Kidney tubule cell (primary cell): ENCODE results near the gene PDE4D.

Experiments used
- DNase-seq: peaks from one replicate; pipeline ENCODE4 v3.0.0-alpha.2; 2018; ENCODE audit warnings: low spot score

The PDE4D gene

DNA sequence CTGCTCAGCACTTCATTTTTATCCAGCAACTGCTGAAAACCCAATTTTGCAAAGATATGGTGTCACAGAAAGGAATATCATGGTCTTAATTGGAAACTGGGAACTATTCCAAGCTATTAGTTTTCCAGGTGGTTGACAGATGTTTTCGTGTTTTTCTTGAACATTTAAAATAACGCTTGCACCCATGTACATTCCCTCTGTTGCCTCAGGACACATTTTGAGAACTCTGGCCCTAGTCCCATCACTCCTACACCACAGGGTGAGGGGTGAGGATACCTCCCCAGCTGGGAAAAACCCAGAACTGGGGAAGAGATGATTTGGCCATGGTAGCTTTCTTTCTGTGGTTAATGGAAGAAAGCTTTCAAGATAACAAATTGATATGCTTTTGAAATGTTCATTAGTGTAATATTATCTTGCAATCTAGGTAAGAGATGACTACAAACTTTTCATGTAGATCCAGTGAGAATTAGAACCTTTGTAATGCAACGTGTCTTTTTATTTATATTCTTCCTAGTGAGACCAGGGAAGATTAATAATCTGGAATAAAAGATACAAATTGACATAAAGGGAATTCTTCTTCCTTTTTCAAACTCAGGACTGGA is 683.7 kb downstream of the PDE4D start:
- no peak for DNase-seq

DNA sequence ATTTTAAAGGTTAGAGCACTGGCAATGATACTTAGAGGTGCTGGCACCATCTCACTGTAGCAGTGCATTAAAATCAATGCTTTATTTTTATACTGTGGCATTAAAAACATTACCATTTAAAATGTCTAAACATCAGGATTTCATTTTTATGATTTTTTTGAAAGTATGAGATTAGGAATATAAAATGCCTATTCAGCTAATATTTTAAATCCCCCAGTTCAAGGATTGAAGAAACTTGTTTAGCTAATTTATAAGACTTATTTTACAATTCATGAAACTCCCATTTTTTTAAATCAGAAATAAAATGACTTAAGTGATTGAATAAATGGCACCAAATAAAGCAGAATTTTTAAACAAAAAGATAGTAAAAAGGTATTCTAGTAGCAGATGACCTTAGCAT is 685.1 kb downstream of the PDE4D start:
- DNase-seq = no peak

DNA sequence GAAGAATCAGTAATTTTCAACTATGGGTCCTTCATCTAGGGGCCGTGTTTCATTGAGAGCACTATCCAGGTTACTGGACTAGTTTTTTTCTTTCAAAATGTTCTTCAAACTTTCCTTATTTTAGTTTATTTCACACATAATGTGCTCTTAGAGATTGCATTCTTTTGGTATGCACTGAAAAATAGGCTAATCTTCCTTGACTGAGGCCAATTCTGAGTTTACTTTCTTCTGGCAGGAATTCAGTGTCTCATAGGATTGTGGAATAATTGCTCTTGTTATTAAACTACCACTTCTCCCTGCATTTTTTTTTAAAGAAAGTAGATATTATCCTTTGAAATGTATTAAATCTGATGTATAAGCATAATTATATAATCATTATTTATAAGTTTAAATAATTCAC is 686.1 kb downstream of the PDE4D start:
- no peak for DNase-seq

DNA sequence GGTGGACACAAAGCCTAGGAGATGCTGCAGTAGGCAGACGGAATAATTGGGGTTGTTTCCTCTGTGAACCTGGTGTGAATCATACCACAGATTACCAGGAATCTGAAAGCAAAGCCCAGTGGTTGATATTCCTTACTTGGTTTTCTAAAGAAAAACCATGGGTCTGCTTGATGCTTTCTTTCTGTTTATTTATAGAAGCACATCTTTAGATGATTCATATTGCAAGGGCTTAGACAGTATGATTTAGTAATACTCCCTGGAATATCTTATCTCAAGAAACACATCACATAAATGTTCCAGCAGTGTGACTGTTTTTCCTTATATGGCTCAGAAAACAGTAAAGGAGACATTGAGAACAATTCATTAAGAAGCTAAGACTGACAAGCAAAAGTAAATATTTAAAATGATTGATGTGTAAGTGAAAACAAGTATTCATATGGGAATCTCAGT is 687.4 kb downstream of the PDE4D start:
- DNase-seq = no peak

DNA sequence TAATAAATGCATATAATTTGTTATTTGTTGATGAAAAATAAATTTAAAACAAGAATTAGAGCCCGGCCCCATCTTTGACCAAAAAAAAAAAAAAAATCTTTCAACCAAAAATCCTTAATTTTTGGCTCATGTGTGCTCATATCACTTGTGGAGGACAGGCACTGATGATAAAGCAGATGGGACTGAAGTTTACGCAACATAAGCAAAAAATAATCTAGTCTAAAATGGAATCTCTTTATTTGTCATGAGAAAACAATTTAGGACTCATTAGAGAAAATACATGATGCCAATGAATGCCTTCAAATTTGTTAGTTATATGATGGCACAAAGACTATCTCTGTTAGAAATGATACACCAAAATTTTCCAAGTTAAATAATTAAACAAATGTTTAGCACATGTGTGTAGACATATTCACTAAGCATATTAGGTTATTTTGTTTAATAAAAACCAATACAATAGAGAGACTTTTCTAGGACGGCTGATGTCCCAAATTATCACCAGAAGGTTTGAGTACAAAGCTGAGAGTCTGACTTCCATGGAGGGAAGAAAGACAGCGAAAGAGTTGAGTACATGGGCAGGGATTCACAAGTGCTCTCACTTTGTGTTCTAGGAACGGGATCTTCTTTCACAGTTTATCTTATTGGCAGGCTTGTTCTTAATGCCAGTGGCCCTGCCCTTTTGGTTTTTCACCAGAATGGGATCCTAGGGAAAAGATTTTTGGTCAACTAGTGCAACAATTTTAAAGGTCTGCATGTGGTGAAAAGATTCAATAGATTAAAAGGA is 689.2 kb downstream of the PDE4D start:
- DNase-seq = no peak

DNA sequence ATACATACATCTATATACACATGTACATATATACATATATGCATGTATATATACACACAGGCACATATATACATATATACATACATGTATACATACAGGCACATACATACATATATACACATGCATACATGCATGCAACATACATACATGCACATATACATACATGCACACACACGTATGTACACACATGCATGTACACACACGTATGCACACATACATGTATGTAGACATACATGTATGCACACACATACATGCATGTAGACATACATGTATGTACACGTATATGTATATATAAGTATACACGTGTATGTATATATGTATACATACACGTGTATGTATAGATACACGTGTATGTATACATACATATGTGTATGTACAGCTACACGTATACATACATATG is 693.7 kb downstream of the PDE4D start:
- no peak for DNase-seq

DNA sequence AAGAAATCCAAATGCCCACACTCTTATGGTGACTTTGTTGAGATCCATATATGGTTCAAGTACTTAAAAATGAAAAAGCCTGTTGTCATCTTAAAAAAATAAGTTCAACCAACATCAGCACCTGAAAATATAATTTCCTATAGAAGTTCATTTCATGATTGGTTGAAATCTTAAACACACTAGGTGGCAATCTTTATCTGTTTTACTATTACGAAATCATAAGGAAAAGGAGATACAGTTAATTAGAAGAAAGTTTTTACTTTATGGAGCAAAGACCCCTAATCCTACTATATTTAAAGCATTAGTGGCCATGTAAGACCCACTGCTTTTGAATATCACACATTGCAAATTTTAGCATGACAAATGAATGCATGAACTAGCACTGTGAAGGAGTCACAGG is 694.7 kb downstream of the PDE4D start:
- DNase-seq = no peak

DNA sequence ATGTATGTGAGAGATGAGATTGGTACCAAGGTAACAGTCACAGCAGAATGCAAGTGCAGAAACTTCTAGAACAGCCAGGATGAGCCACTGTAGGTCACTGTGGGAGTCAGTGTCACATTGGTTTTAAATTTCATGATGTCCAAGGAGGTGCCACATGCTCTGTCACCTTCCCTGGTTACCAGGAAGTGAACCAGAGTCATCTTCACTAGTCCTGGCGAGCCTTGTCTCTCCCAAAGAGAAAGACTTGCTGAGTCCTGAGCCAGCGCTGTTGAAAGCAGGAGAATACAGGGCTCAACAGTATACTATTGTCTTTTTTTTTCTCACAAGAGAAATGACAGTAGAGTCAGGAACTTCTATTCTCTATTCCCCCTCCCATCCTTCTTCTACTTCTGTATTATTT is 695.2 kb downstream of the PDE4D start:
- no peak for DNase-seq

DNA sequence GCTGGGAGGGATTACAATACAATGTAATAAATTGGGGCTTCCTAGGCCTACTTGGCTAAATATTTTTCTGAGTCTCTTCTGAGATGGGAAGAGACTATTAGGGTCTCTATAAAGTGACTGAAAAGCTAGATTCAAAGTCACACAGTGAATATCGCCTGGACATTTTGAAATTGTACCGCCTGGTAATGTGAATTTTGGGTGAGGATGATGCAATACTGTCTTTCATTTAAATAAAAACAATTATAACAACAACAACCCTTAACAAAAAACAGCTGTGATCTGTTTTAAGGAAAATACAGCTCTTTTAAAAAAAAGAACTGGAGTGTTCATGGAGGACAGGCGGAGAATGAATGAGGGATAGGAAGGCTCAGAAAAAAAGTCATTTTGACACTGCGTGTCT is 695.6 kb downstream of the PDE4D start:
- no peak for DNase-seq

DNA sequence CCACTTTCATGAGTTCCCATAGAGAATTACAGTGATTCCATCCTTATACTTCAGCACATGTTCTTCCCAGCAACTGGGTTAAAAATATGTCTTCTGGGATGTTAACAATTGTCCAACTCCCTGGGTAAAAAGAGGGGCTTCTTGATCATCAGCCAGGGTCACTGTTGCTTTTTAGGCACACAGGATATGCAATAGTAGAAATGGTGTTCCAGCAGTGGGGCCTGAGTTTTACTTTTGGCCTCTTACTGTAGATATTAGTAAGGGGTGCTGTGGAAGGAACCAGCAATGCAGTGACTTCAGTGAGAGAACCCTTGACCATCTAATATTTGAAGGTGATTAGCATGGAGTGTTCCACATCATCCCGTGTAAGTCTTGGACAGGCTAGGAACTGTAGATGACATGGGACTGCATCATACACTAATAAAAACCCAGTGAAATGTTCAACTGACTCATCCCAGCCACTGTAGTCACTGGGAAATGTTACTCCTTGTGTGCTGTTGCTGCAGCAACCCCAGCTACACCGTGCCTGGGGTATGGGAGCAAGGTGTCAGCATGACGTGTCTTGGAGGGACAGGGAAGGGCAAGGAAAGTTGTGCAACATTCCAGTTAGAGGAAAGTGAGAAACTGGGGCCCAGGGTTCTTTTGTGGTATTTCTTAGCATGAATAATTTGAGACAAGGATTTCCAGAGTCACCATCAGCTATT is 699.8 kb downstream of the PDE4D start:
- peak; percentile 98 for DNase-seq

DNA sequence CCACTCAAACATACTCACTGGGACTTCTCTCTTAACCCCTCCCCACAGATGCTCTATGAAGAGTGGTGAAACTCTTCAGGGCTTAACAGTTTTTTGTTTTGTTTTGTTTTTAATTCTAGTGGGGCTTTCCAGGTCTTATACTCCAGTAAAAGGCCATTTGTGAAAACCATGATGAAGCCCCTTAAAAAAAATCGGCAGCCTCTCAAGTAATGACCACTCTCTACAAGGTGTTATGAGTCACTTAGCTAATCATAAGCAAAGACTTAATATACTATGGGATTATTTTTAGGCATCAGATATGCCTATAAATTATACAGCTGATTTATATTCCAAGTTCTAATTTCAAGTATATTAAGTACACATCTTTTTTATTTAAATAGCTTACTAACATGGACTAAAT is 702.8 kb downstream of the PDE4D start:
- DNase-seq = no peak

DNA sequence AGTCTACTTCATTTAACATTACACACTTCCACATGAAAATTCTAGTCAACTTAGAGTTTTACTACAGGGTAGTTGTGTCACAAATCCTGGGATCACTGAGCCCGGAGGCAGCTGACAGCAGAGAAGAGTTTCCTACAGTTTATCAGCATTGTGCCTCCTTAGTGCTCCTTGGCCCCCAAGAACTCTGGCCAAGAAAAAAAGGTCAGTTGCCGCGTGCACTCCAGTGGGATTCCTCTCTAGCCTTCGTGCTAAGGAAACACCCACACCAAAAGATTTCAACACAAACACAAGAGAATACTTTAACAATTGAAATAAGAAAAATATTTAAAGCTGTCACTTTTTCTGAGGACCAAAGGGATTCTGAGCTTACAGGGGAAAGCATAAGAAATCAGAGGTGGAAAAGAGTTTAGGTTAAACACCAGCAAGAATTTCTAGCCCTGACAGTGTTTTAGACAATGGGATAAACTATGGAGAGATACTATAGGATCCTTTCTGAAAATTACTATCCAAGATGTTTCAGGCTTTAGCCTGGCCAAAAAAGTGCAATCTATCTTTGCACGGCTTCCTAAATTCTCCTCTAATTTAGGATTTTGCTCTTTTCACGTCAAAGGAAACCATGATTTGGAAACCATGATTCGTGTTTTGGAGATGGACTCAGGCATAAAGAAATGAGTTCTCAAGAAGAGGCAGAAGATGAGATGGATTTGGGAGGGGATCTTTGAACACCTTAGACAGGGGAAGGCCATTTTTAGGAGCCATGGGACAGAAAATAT is 703.9 kb downstream of the PDE4D start:
- no peak for DNase-seq

DNA sequence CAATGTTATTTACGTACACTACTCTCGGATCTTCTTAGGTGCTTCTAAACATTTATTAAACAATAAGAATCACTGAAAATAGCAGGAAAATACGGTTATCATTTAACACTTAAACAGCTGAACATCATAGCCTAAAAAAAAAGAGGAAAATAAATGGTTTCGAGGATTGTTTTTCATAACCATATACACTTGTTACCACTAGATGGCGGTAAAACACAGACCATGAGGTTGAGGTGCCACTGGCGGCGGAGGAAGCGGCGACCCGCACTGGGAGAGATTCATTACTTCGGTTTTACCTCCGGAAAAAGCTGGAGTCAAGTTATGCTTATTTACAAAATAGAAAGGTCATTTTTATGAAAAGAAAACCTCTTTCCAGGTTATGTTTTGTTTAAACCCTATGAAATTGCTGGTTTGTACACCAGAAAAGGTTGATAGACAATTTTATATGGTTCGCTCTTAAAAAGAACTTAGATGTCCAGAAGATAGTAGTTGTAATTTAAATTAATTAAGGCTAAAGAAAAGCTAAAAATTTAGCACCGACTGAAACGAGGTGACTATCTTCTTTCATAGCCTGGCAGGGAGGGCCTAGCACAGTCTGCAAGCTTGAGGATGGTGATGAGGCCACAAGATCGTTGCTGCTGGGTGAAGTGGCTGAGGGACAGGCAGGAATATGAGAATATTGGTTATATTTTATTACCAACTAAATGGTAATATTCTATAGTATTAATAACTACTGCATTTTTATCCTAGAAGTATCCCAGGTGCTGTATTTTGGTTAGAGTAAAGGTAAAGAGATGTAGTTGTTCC is 704.9 kb downstream of the PDE4D start:
- peak; percentile 80 for DNase-seq

DNA sequence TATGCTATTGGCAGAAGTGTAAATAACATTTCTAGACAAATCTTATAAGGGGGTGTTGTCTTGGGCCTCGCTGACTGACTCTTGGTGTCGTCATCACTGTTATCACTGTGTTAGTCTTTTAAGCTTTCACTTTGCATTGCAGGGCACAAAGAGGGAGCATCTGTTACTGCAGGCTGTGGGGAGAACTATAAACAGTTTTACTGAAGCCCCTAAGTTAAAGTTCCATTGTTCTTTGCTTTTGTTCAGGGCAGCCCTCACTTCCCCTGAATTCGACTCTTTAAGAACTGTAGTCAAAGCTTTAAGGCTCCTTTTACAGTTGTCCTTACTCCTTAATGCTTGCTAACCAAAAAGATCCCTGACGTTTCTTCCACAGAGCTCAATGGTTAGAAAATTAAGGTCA is 705.7 kb downstream of the PDE4D start:
- no peak for DNase-seq

DNA sequence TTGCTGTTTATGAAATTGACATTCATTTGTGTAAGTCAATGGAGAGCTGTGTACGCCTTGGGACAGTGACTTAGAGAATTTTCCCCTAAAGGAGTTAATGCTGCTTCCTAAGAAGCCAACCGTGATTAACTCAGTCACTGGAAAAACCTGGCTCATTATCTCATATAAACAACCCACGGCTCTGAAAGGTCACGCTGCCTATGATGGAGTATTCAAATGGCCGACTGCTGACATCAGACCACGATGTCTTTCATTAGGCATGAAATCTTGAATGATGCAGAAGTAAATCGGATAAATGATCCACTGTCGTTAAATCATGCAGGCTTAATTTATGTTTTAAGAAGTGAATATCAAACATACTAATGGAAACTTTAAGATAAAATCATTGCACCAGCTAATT is 706.9 kb downstream of the PDE4D start:
- DNase-seq = no peak

DNA sequence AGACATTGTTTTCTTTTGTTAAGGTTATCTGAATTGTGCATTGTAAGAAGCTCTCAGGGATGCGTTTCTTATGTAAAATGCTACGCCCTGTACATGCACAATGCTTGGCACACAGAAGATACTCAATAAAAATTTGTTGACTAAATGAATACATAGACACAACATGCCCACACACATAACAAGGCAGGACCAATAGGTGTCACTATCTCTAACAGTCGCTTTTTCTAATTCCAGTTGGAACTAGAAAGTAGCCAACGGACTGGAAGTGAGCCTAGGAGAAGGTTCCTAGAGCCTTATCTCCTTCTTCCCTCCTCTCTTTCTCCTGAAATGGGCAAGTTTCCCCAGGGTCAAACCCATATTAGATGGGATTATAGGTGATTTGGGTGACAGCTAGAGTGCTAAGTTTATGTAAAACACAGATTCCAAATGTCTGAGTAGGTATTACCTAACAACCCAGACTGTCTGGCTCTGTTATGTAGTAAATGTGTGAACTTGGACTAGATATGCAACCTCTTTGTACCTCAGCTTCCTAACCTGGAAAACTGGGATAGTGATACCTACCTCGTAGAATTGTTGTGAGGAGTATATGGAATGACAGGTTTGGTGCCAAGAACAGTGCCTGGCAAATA is 707.7 kb downstream of the PDE4D start:
- DNase-seq = no peak

DNA sequence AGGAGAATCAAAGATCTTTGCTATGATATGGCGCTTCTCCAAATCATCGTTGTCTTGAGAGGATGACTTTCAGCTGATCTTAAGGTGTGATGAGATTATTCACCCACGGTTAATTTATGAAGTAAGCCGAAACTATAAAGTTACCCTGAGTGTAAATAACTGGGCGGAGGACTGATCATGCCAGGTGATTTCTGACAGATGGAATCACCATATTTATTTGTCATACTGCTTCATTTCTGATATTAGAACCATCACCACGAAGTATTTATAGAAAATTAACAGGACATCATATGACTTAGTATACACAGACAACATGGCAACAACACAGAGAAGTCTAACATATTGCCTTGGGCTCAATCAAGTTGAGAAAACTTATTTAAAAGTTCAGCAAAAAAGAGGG is 708.8 kb downstream of the PDE4D start:
- DNase-seq = no peak

DNA sequence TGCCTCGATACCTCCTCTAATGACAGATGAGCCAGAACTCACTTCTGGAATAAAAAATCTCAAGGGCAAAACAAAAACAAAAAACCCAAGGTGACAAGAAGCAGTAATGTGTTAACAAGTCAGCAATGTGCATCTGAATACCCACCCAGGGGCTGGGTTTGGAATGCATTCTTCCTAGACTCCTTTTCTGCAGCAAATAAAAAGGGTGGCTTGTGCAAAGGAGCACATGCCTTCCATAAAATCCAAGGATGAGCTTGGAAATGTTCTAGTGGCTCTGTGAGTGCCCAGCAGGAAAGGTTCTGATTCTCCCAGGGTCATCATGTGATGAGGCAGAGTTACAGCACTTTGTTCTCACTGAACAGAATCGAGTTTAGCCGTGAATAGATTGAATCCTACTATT is 710.8 kb downstream of the PDE4D start:
- DNase-seq = no peak

DNA sequence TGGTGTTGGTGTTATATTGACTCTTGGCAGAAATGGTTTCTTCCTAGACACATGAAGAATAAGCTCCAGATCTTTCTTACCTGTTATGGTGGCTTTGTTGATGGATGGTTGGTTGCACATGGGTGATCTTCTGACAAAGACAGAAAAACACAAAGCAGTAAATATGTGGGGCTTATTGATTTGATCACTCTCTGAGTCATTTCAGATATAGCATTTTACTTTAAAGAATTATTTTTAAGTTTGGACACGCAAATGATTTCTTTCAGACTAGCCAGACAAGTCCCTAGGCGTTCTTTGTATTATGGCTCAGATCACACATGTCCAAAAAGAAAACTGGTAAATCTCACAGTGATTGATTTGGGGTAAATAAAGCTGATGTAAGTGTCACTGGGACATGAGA is 713.0 kb downstream of the PDE4D start:
- DNase-seq = no peak

DNA sequence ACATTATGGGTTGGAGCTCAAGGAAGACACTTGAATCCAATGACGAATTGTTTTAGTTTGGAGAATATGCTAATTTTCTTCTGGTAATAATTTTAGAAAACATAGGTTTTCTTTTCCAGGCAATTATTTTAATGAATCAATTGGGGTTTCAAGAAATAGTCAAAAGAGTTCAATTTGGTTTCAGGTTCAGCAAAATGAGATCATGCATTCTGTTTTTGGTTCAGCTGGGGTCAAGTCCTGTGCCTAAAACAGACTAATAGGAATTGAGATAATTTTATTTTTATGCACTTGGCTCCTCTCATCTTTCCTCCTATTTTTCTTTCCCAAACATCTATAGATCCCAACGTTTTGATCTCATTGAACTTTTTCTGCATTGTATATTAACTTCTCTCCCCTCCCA is 713.8 kb downstream of the PDE4D start:
- no peak for DNase-seq

DNA sequence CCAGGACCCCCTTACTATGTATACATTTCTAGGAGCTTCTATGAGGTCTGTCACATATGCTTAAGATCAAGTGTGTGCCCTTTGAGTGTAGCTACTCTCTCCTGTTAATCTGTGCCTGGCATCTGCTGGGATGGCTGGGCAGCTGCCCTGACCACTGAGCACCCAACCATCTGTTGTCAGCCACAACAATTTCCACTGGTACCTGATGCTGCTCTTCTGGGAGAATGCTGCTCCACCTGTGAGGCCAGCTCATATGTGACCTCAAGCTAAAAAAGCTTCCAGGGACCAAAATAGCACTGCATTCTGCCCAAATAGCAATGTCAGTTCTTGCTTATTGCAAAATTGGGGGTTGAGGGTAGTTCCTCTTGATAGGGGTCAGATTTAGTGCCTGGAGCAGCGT is 715.0 kb downstream of the PDE4D start:
- DNase-seq = no peak
